ENCODE results near the gene ROPN1. TPM values are rescaled to one million over a fixed set of nuclear protein-coding genes. Genes with fewer than 3 reads are reported as not detected.
A peak's percentile ranks its signal among the peaks of the same experiment; 100 is the strongest.

The ROPN1 gene
- total RNA-seq, 2 donors from 2014 or later: not detected

- Mint-ChIP-seq H3K27me3 (ENCODE audit: low read depth) (no peaks in the 10 kb centered on the region), H3K4me3 (no peak overlapping the region), H3K9me3 (no peaks in the 10 kb centered on the region), H3K4me1 (ENCODE audit: low read depth) (no peaks in the 10 kb centered on the region), H3K36me3 (ENCODE audit: insufficient read depth in 2 of 2) (peaks cover 2 to 5% of the 10 kb centered on the region in 2 donors), H3K27ac (no peak overlapping the region)
- no peak for ATAC-seq (replicated peaks in 1 of 2)
- no peak for DNase-seq
Measured at GRCh38 chr3:123952844-123953520, 38.9 kb downstream of the ROPN1 start.

- H3K4me1 Mint-ChIP-seq (ENCODE audit: low read depth): no peaks in the 10 kb centered on the region
- no peaks in the 10 kb centered on the region for H3K27me3 Mint-ChIP-seq (ENCODE audit: low read depth)
- ATAC-seq (replicated peaks in 1 of 2) (no peak), DNase-seq (no peak)
- peaks cover 3 to 5% of the 10 kb centered on the region in 2 donors for H3K36me3 Mint-ChIP-seq (ENCODE audit: insufficient read depth in 2 of 2)
- no peak overlapping the region for H3K4me3 Mint-ChIP-seq
- H3K27ac Mint-ChIP-seq: peak overlapping the region; percentile 2
- H3K9me3 Mint-ChIP-seq: no peaks in the 10 kb centered on the region
Measured at GRCh38 chr3:123951522-123952447, 40.1 kb downstream of the ROPN1 start.

GRCh38 chr3:123949641-123950040, 42.3 kb downstream of the ROPN1 start:
- no peaks in the 10 kb centered on the region for H3K4me1 Mint-ChIP-seq (ENCODE audit: low read depth)
- H3K27ac Mint-ChIP-seq: no peak overlapping the region
- no peak for DNase-seq
- H3K36me3 Mint-ChIP-seq (ENCODE audit: insufficient read depth in 2 of 2): peaks cover 3 to 4% of the 10 kb centered on the region in 2 donors
- no peaks in the 10 kb centered on the region for H3K9me3 Mint-ChIP-seq
- no peak for ATAC-seq (replicated peaks in 1 of 2)
- H3K4me3 Mint-ChIP-seq: no peak overlapping the region
- H3K27me3 Mint-ChIP-seq (ENCODE audit: low read depth): no peaks in the 10 kb centered on the region

- Mint-ChIP-seq H3K4me3 (no peak overlapping the region), H3K36me3 (ENCODE audit: insufficient read depth in 2 of 2) (peaks cover 6 to 11% of the 10 kb centered on the region in 2 donors), H3K27me3 (ENCODE audit: low read depth) (no peaks in the 10 kb centered on the region), H3K4me1 (ENCODE audit: low read depth) (no peaks in the 10 kb centered on the region), H3K9me3 (no peaks in the 10 kb centered on the region), H3K27ac (no peak overlapping the region)
- no peak for DNase-seq
- ATAC-seq (replicated peaks in 1 of 2): no peak
Measured at GRCh38 chr3:123948449-123948848, 43.5 kb downstream of the ROPN1 start.

GRCh38 chr3:123947482-123947881, 44.4 kb downstream of the ROPN1 start:
- ATAC-seq (replicated peaks in 1 of 2) (no peak), DNase-seq (no peak)
- Mint-ChIP-seq H3K27me3 (ENCODE audit: low read depth) (no peaks in the 10 kb centered on the region), H3K4me3 (no peak overlapping the region), H3K9me3 (no peaks in the 10 kb centered on the region), H3K36me3 (ENCODE audit: insufficient read depth in 2 of 2) (peaks cover 6 to 13% of the 10 kb centered on the region in 2 donors), H3K4me1 (ENCODE audit: low read depth) (no peaks in the 10 kb centered on the region), H3K27ac (no peak overlapping the region)

- H3K9me3 Mint-ChIP-seq: no peaks in the 10 kb centered on the region
- ATAC-seq (replicated peaks in 1 of 2): no peak
- peaks cover 6 to 18% of the 10 kb centered on the region in 2 donors for H3K36me3 Mint-ChIP-seq (ENCODE audit: insufficient read depth in 2 of 2)
- H3K4me1 Mint-ChIP-seq (ENCODE audit: low read depth): no peaks in the 10 kb centered on the region
- H3K4me3 Mint-ChIP-seq: no peak overlapping the region
- H3K27me3 Mint-ChIP-seq (ENCODE audit: low read depth): no peaks in the 10 kb centered on the region
- no peak for DNase-seq
- H3K27ac Mint-ChIP-seq: no peak overlapping the region
Measured at GRCh38 chr3:123941542-123941941, 50.4 kb downstream of the ROPN1 start.

- ATAC-seq (replicated peaks in 1 of 2) (no peak), DNase-seq (no peak)
- no peaks in the 10 kb centered on the region for H3K4me1 Mint-ChIP-seq (ENCODE audit: low read depth)
- H3K4me3 Mint-ChIP-seq: no peak overlapping the region
- peaks cover 6 to 18% of the 10 kb centered on the region in 2 donors for H3K36me3 Mint-ChIP-seq (ENCODE audit: insufficient read depth in 2 of 2)
- no peak overlapping the region for H3K27ac Mint-ChIP-seq
- no peaks in the 10 kb centered on the region for H3K9me3 Mint-ChIP-seq
- H3K27me3 Mint-ChIP-seq (ENCODE audit: low read depth): no peaks in the 10 kb centered on the region
Measured at GRCh38 chr3:123941121-123941520, 50.8 kb downstream of the ROPN1 start.

- H3K4me3 Mint-ChIP-seq: no peak overlapping the region
- ATAC-seq (replicated peaks in 1 of 2): no peak
- H3K9me3 Mint-ChIP-seq: no peaks in the 10 kb centered on the region
- H3K36me3 Mint-ChIP-seq (ENCODE audit: insufficient read depth in 2 of 2): peaks cover 8 to 22% of the 10 kb centered on the region in 2 donors
- no peaks in the 10 kb centered on the region for H3K4me1 Mint-ChIP-seq (ENCODE audit: low read depth)
- H3K27ac Mint-ChIP-seq: no peak overlapping the region
- DNase-seq: no peak
- H3K27me3 Mint-ChIP-seq (ENCODE audit: low read depth): no peaks in the 10 kb centered on the region
Measured at GRCh38 chr3:123939706-123940105, 52.2 kb downstream of the ROPN1 start.

GRCh38 chr3:123936400-123936799, 55.5 kb downstream of the ROPN1 start:
- H3K9me3 Mint-ChIP-seq: no peaks in the 10 kb centered on the region
- ATAC-seq (replicated peaks in 1 of 2) (no peak), DNase-seq (no peak)
- no peak overlapping the region for H3K27ac Mint-ChIP-seq
- no peaks in the 10 kb centered on the region for H3K27me3 Mint-ChIP-seq (ENCODE audit: low read depth)
- H3K4me3 Mint-ChIP-seq: no peak overlapping the region
- H3K36me3 Mint-ChIP-seq (ENCODE audit: insufficient read depth in 2 of 2): peaks cover 5 to 19% of the 10 kb centered on the region in 2 donors
- no peaks in the 10 kb centered on the region for H3K4me1 Mint-ChIP-seq (ENCODE audit: low read depth)

GRCh38 chr3:123935830-123936229, 56.1 kb downstream of the ROPN1 start:
- Mint-ChIP-seq H3K36me3 (ENCODE audit: insufficient read depth in 2 of 2) (peaks cover 5 to 21% of the 10 kb centered on the region in 2 donors), H3K9me3 (no peaks in the 10 kb centered on the region), H3K27ac (no peak overlapping the region), H3K4me3 (no peak overlapping the region), H3K27me3 (ENCODE audit: low read depth) (no peaks in the 10 kb centered on the region), H3K4me1 (ENCODE audit: low read depth) (no peaks in the 10 kb centered on the region)
- no peak for DNase-seq
- ATAC-seq (replicated peaks in 1 of 2): no peak

GRCh38 chr3:123934250-123934649, 57.7 kb downstream of the ROPN1 start:
- Mint-ChIP-seq H3K4me1 (ENCODE audit: low read depth) (no peaks in the 10 kb centered on the region), H3K9me3 (no peaks in the 10 kb centered on the region), H3K36me3 (ENCODE audit: insufficient read depth in 2 of 2) (peaks cover 2 to 25% of the 10 kb centered on the region in 2 donors), H3K27me3 (ENCODE audit: low read depth) (no peaks in the 10 kb centered on the region), H3K4me3 (no peak overlapping the region), H3K27ac (peak overlapping the region; percentile 52)
- ATAC-seq (replicated peaks in 1 of 2) (no peak), DNase-seq (no peak)

GRCh38 chr3:123930445-123930844, 61.5 kb downstream of the ROPN1 start:
- Mint-ChIP-seq H3K9me3 (no peaks in the 10 kb centered on the region), H3K27me3 (ENCODE audit: low read depth) (no peaks in the 10 kb centered on the region), H3K4me1 (ENCODE audit: low read depth) (no peaks in the 10 kb centered on the region), H3K36me3 (ENCODE audit: insufficient read depth in 2 of 2) (peaks cover 2 to 31% of the 10 kb centered on the region in 2 donors), H3K4me3 (no peak overlapping the region), H3K27ac (no peak overlapping the region)
- no peak for ATAC-seq (replicated peaks in 1 of 2)
- no peak for DNase-seq

GRCh38 chr3:123929325-123929724, 62.6 kb downstream of the ROPN1 start:
- DNase-seq (no peak), ATAC-seq (replicated peaks in 1 of 2) (no peak)
- Mint-ChIP-seq H3K4me1 (ENCODE audit: low read depth) (no peaks in the 10 kb centered on the region), H3K27ac (no peak overlapping the region), H3K4me3 (no peak overlapping the region), H3K9me3 (peaks cover 0 to 3% of the 10 kb centered on the region in 2 donors), H3K27me3 (ENCODE audit: low read depth) (no peaks in the 10 kb centered on the region), H3K36me3 (ENCODE audit: insufficient read depth in 2 of 2) (peaks cover 4 to 37% of the 10 kb centered on the region in 2 donors)
